Thyroid gland (tissue), 4 donors: ENCODE measurements around the gene ARMC9. TPM values are rescaled to one million over a fixed set of nuclear protein-coding genes. Genes with fewer than 3 reads are reported as not detected.
"Not testable (repeated sequence)": the region's sequence is repeated elsewhere in the genome, so short reads cannot be mapped to it uniquely, and the experiment has no call there.

ENCODE experiments used
- DNase-seq, 2 donors: peaks; one replicate each; pipeline ENCODE4 v3.0.0-alpha.2; 2019
- H3K27ac ChIP-seq, 3 donors: fragments of 200-600 bp; sonication (generic); 1 replicate in 2 of 3; 2 replicates in 1 of 3; pipeline ENCODE4 v1.5.1; 2016 to 2019; ENCODE audit warnings: mild to moderate bottlenecking in 1 of 3, moderate library complexity in 1 of 3
- H3K27me3 ChIP-seq: fragments of 200-600 bp; sonication (generic); one replicate; pipeline ENCODE4 v1.5.1; 2019
- H3K36me3 ChIP-seq, 2 donors: fragments of 200-600 bp; sonication (generic); one replicate each; pipeline ENCODE4 v1.5.1; 2016 to 2019
- H3K4me1 ChIP-seq, 2 donors: fragments of 200-600 bp; sonication (generic); one replicate each; pipeline ENCODE4 v1.5.1; 2017 to 2019
- H3K4me3 ChIP-seq, 3 donors: fragments of 200-600 bp; sonication (generic); replicated peaks in 1 of 3; 1 replicate in 2 of 3; 2 replicates in 1 of 3; pipeline ENCODE4 v1.5.1; 2016; ENCODE audit warnings: mild to moderate bottlenecking in 1 of 3
- H3K9me3 ChIP-seq: fragments of 200-600 bp; sonication (generic); one replicate; pipeline ENCODE4 v1.5.1; 2017
- CTCF ChIP-seq, 6 experiments: fragments of 200-600 bp in 3 of 6; fragments of 450-650 bp in 3 of 6; sonication (generic) in 3 of 6; IDR thresholded peaks; one replicate each; pipeline ENCODE4 v1.5.1; 2016 to 2019; ENCODE audit warnings: antibody characterized with exemption in 6 of 6, mild to moderate bottlenecking in 2 of 6, inconsistent platforms in 1 of 6, moderate library complexity in 1 of 6
- POLR2A ChIP-seq, 2 donors: fragments of 450-650 bp; IDR thresholded peaks; one replicate each; pipeline ENCODE4 v1.6.1; 2017; ENCODE audit warnings: antibody characterized with exemption in 2 of 2, mild to moderate bottlenecking in 2 of 2, moderate library complexity in 1 of 2
- WGBS, 2 donors: methylation state at CpG; one replicate each; pipeline ENCODE4 v1.1.5; 2017; 5-methylcytosine and 5-hydroxymethylcytosine counted together
- intact Hi-C: fragments of 100-400 bp; cut with DNase I; formaldehyde crosslinking; loops from one replicate; pipeline ENCODE4 v1.15.1; 2023
- total RNA-seq, 4 donors: library from RNA; depleted of rRNA; stranded (reverse); fragments of >200 nt; gene quantifications; one replicate each; pipeline ENCODE4 v1.2.3, GENCODE V29; 2016

Gene ARMC9
- total RNA-seq, 4 donors from 2014 or later, result 20.3 to 30.7 (median 28.0) TPM

- Histone ChIP-seq H3K4me1 (no peaks in the 10 kb centered on the region), H3K4me3 (no peak overlapping the region), H3K9me3 (no peaks in the 10 kb centered on the region), H3K27ac (no peak overlapping the region), H3K27me3 (no peaks in the 10 kb centered on the region), H3K36me3 (no peaks in the 10 kb centered on the region)
- 83 to 86% methylated on average over 14 of the region's 14 CpGs for WGBS, 2 donors
- intact Hi-C loops, result no loop called here
- no peak for DNase-seq
- no peak for TF ChIP-seq POLR2A (IDR thresholded peaks at IDR 0.05)
Observed at GRCh38 chr2:231245249-231246094, 47.0 kb downstream of the ARMC9 start.

- intact Hi-C loops, result no loop called here
- no peak for TF ChIP-seq CTCF (IDR thresholded peaks at IDR 0.05)
- TF ChIP-seq POLR2A (IDR thresholded peaks at IDR 0.05), result no peak
- no peaks in the 10 kb centered on the region for H3K36me3 ChIP-seq
- no peaks in the 10 kb centered on the region for H3K27me3 ChIP-seq
- H3K27ac ChIP-seq, result no peak overlapping the region
- DNase-seq, result no peak
- no peaks in the 10 kb centered on the region for H3K4me1 ChIP-seq
- H3K9me3 ChIP-seq, result no peaks in the 10 kb centered on the region
- 96 to 97% methylated on average over 7 of the region's 7 CpGs for WGBS, 2 donors
- H3K4me3 ChIP-seq, result no peak overlapping the region
Observed at GRCh38 chr2:231246171-231246842, 47.9 kb downstream of the ARMC9 start.

- no peaks in the 10 kb centered on the region for H3K4me1 ChIP-seq
- no peaks in the 10 kb centered on the region for H3K27me3 ChIP-seq
- WGBS, 2 donors, result 90 to 93% methylated on average over 5 of the region's 5 CpGs
- H3K9me3 ChIP-seq, result no peaks in the 10 kb centered on the region
- H3K4me3 ChIP-seq, result no peak overlapping the region
- no peak overlapping the region for H3K27ac ChIP-seq
- TF ChIP-seq POLR2A (IDR thresholded peaks at IDR 0.05) (no peak), CTCF (IDR thresholded peaks at IDR 0.05) (no peak)
- intact Hi-C loops, result no loop called here
- no peak for DNase-seq
- H3K36me3 ChIP-seq, result no peaks in the 10 kb centered on the region
Observed at GRCh38 chr2:231250146-231250545, 51.7 kb downstream of the ARMC9 start.

GRCh38 chr2:231250698-231251097 is 52.3 kb downstream of the ARMC9 start:
- intact Hi-C loops, result no loop called here
- TF ChIP-seq POLR2A (IDR thresholded peaks at IDR 0.05), result no peak
- TF ChIP-seq CTCF (IDR thresholded peaks at IDR 0.05), result no peak
- Histone ChIP-seq H3K36me3 (no peaks in the 10 kb centered on the region), H3K9me3 (no peaks in the 10 kb centered on the region), H3K27ac (no peak overlapping the region), H3K4me3 (no peak overlapping the region), H3K4me1 (no peaks in the 10 kb centered on the region), H3K27me3 (no peaks in the 10 kb centered on the region)
- DNase-seq, result no peak
- WGBS, 2 donors, result 75 to 92% methylated on average over 3 of the region's 3 CpGs

GRCh38 chr2:231253292-231253691 is 54.9 kb downstream of the ARMC9 start:
- H3K9me3 ChIP-seq, intact Hi-C loops, H3K36me3 ChIP-seq, H3K27me3 ChIP-seq, DNase-seq, H3K4me3 ChIP-seq, H3K4me1 ChIP-seq, H3K27ac ChIP-seq: not testable (repeated sequence)
- 92 to 98% methylated on average over 6 of the region's 6 CpGs for WGBS, 2 donors

GRCh38 chr2:231256494-231256893 is 58.1 kb downstream of the ARMC9 start:
- no peaks in the 10 kb centered on the region for H3K27me3 ChIP-seq

More at GRCh38 chr2:231256494-231256893, 58.1 kb downstream of the ARMC9 start:
- H3K9me3 ChIP-seq, result no peaks in the 10 kb centered on the region
- no peaks in the 10 kb centered on the region for H3K4me1 ChIP-seq
- H3K4me3 ChIP-seq, result no peak overlapping the region
- H3K27ac ChIP-seq, result no peak overlapping the region
- intact Hi-C loops, result no loop called here
- no peak for TF ChIP-seq POLR2A (IDR thresholded peaks at IDR 0.05)
- no peak for TF ChIP-seq CTCF (IDR thresholded peaks at IDR 0.05)
- no peak for DNase-seq
- WGBS, 2 donors, result 89 to 91% methylated on average over 6 of the region's 6 CpGs
- peaks cover 0 to 6% of the 10 kb centered on the region in 2 donors for H3K36me3 ChIP-seq
